Activated B cell treated with CpG ODN at 0.5 μM for 24 hours (primary cell): ENCODE measurements around the gene CUX1. TPM values are rescaled to one million over a fixed set of nuclear protein-coding genes. Genes with fewer than 3 reads are reported as not detected.

Source experiments
- ATAC-seq: fragments of 200-7000 bp; cut with Tn5 transposase; one replicate; pipeline ENCODE4 v1.10.0; 2021; ENCODE audit warnings: low read depth, mild to moderate bottlenecking, moderate library complexity
- CTCF ChIA-PET: fragments of 350-600 bp; sonication (Branson Sonifier 250); formaldehyde crosslinking; loops from one replicate; lab custom pipeline; 2021; ENCODE audit warnings: antibody characterized with exemption; lab: Charles Lee
- POLR2A ChIA-PET: fragments of 350-600 bp; sonication (Branson Sonifier 250); formaldehyde crosslinking; loops from one replicate; lab custom pipeline; 2021; ENCODE audit warnings: antibody characterized with exemption; lab: Charles Lee
- DNase-seq: peaks from one replicate; pipeline ENCODE4 v3.0.0; 2022
- H3K27ac Mint-ChIP-seq: one replicate; pipeline ENCODE4 v1.8.0; 2020; ENCODE audit warnings: mixed read lengths
- H3K27me3 Mint-ChIP-seq: one replicate; pipeline ENCODE4 v1.8.0; 2021; ENCODE audit warnings: mixed read lengths
- H3K36me3 Mint-ChIP-seq: one replicate; pipeline ENCODE4 v1.8.0; 2021; ENCODE audit warnings: low read depth, mixed read lengths
- H3K4me1 Mint-ChIP-seq: one replicate; pipeline ENCODE4 v1.8.0; 2021; ENCODE audit warnings: mixed read lengths
- H3K4me3 Mint-ChIP-seq: one replicate; pipeline ENCODE4 v1.8.0; 2020; ENCODE audit warnings: mild to moderate bottlenecking, mixed read lengths
- H3K9me3 Mint-ChIP-seq: one replicate; pipeline ENCODE4 v1.8.0; 2020; ENCODE audit warnings: mixed read lengths
- intact Hi-C: fragments of 100-400 bp; cut with micrococcal nuclease; formaldehyde crosslinking; loops from one replicate; pipeline ENCODE4 v1.15.1; 2024
- total RNA-seq: library from RNA; stranded (reverse); gene quantifications from 2 replicates; pipeline ENCODE4 v1.2.3, GENCODE V29; 2022
- TF ChIP-seq, protein P1 (sequence below): fragments of 200-600 bp; IDR thresholded peaks from one replicate; pipeline ENCODE4 v1.8.0; 2022; ENCODE audit warnings: antibody characterized with exemption, mild to moderate bottlenecking

Gene CUX1
- total RNA-seq, 1 donor from 2014 or later = 61.7 TPM

DNA sequence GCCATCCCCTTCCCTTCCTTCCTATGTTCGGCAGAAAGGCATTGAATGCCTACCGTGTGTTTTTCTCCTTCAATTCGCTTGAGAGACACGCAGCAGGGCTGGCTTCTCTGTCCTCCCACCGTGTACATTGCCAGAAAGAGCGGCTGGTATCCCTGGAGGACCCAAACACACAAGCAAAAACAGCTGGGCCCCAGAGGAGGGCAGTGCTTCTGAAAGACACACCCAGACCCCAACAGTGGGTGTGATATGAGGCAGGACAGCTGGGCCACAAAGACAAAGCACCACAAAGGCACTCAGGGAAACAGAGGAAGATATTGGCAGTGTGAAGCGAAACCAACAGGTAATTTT lies 336.1 kb downstream of the CUX1 start:
- ChIA-PET POLR2A (no interaction called here), CTCF (no interaction called here)
- DNase-seq (no peak), ATAC-seq (no peak)
- Mint-ChIP-seq H3K36me3 (peaks cover 21% of the 10 kb centered on the region), H3K27me3 (no peaks in the 10 kb centered on the region), H3K27ac (no peak overlapping the region), H3K4me3 (no peak overlapping the region), H3K4me1 (no peaks in the 10 kb centered on the region), H3K9me3 (no peaks in the 10 kb centered on the region)
- TF ChIP-seq, protein P1, sequence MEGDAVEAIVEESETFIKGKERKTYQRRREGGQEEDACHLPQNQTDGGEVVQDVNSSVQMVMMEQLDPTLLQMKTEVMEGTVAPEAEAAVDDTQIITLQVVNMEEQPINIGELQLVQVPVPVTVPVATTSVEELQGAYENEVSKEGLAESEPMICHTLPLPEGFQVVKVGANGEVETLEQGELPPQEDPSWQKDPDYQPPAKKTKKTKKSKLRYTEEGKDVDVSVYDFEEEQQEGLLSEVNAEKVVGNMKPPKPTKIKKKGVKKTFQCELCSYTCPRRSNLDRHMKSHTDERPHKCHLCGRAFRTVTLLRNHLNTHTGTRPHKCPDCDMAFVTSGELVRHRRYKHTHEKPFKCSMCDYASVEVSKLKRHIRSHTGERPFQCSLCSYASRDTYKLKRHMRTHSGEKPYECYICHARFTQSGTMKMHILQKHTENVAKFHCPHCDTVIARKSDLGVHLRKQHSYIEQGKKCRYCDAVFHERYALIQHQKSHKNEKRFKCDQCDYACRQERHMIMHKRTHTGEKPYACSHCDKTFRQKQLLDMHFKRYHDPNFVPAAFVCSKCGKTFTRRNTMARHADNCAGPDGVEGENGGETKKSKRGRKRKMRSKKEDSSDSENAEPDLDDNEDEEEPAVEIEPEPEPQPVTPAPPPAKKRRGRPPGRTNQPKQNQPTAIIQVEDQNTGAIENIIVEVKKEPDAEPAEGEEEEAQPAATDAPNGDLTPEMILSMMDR = no peak
- intact Hi-C loops = no loop called here

DNA sequence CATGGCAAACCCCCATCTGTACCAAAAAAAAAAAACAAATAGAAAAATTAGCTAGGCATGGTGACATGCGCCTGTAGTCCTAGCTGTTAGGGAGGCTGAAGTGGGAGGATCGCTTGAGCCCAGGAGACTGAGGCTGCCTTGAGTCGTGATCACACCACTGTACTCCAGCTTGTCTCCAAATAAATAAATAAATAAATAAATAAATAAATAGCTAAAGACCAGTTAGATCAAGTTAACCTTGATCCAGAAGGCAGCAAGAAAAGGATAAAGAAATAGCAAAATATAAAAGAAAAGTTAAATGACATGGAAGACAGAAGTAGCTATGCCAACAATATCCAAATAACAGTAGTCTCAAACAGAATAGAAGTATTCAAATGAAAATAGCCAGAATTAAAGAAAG lies 337.0 kb downstream of the CUX1 start:
- no peaks in the 10 kb centered on the region for H3K27me3 Mint-ChIP-seq
- no peaks in the 10 kb centered on the region for H3K9me3 Mint-ChIP-seq
- ChIA-PET CTCF (no interaction called here), POLR2A (no interaction called here)
- no peak for ATAC-seq
- H3K36me3 Mint-ChIP-seq = peaks cover 25% of the 10 kb centered on the region
- no peaks in the 10 kb centered on the region for H3K4me1 Mint-ChIP-seq
- no peak for DNase-seq
- TF ChIP-seq, protein P1 = no peak
- intact Hi-C loops = no loop called here
- H3K4me3 Mint-ChIP-seq = no peak overlapping the region
- no peak overlapping the region for H3K27ac Mint-ChIP-seq

DNA sequence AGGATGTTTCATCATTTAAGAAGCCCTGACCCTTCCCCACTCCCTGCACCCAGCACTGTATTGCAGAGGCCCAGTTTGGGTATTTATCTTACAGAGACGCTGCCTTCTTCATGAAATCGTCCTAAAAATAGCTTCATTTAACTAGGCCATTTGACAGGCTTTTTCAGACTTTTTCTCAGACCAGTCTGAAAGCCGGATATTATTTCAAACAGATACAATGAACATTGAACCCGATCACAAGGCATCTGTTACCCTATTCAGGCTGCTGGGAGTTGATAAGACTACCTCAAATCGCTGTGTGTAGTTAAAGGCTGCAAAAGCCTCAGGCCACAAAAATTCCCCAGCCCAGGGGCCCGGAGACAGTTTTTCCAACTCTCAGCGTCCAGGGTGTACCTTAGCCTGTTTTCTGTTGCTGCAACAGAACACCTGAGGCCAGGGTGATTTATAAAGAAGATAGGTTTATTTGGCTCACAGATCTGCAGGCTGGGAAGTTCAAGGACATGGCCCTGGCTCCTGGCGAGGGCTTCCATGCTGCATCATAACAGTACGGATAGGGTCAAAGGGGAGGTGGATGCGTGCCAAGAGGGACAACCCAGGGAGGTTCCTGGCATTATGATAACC lies 338.5 kb downstream of the CUX1 start:
- no peaks in the 10 kb centered on the region for H3K27me3 Mint-ChIP-seq
- TF ChIP-seq, protein P1 = no peak
- no peak overlapping the region for H3K27ac Mint-ChIP-seq
- DNase-seq = no peak
- POLR2A ChIA-PET = no interaction called here
- intact Hi-C loops = no loop called here
- ATAC-seq = no peak
- H3K9me3 Mint-ChIP-seq = no peaks in the 10 kb centered on the region
- no peak overlapping the region for H3K4me3 Mint-ChIP-seq
- CTCF ChIA-PET = no interaction called here
- peaks cover 32% of the 10 kb centered on the region for H3K36me3 Mint-ChIP-seq
- no peaks in the 10 kb centered on the region for H3K4me1 Mint-ChIP-seq

DNA sequence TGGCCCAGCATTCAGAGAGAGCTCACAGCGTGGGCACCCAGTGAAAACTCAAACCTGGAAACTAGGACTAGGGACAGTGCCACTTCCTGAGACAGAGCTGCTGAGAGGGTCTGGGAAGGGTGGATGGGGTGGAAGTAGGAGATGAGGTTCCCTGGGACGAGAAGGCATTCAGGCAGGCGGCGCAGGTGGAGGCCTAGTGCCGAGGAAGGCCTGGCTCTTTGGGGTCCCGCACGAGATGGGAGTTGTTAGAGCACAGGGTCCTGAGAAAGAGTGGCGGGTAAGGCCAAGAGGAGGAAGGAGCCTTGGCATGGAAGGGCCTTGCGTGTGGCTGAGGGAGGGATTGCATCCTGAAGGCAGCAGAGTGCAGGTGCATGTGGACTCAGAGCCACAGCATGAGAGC lies 339.4 kb downstream of the CUX1 start:
- Mint-ChIP-seq H3K4me3 (no peak overlapping the region), H3K4me1 (no peaks in the 10 kb centered on the region), H3K27ac (no peak overlapping the region), H3K9me3 (no peaks in the 10 kb centered on the region), H3K36me3 (peaks cover 32% of the 10 kb centered on the region), H3K27me3 (no peaks in the 10 kb centered on the region)
- TF ChIP-seq, protein P1 = no peak
- intact Hi-C loops = no loop called here
- no peak for ATAC-seq
- CTCF ChIA-PET = no interaction called here
- POLR2A ChIA-PET = no interaction called here
- no peak for DNase-seq

DNA sequence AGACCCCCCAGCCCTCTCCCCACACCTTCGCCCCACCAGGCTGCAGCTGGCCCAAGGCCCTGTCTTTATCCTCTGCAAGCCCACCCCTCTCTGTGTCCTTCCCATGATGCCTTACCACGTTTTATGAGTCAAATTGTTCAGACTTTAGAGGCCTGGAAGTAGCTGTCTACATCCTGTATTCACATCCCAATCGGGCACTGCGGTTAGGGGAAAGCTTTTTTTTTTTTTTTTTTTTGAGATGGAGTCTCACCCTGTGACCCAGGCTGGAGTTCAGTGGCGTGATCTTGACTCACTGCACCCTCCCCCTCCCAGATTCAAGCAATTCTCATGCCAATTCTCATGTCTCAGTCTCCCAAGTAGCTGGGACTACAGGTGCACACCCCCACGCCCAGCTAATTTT lies 347.7 kb downstream of the CUX1 start:
- Mint-ChIP-seq H3K27ac (no peak overlapping the region), H3K4me1 (no peaks in the 10 kb centered on the region)
- POLR2A ChIA-PET = no interaction called here

More for the DNA sequence above, 347.7 kb downstream of the CUX1 start:
- DNase-seq (no peak), ATAC-seq (no peak)
- CTCF ChIA-PET = no interaction called here
- no peak overlapping the region for H3K4me3 Mint-ChIP-seq
- H3K36me3 Mint-ChIP-seq = peaks cover 31% of the 10 kb centered on the region
- H3K9me3 Mint-ChIP-seq = no peaks in the 10 kb centered on the region
- TF ChIP-seq, protein P1 = no peak
- no peaks in the 10 kb centered on the region for H3K27me3 Mint-ChIP-seq
- intact Hi-C loops = no loop called here
